KOPT-K1 (cell line): ENCODE data around the gene GRK7.
"Not testable (repeated sequence)": the region's sequence is repeated elsewhere in the genome, so short reads cannot be mapped to it uniquely, and the experiment has no call there.

ENCODE experiments used
- H3K27ac ChIP-seq: fragments of 200-600 bp; sonication (generic); 2 replicates; pipeline ENCODE4 v1.5.1; 2016; ENCODE audit warnings: antibody characterized with exemption, mild to moderate bottlenecking, low read depth, low read length; ENCODE audit not compliant: poor library complexity, severe bottlenecking
- H3K36me3 ChIP-seq: fragments of 200-600 bp; sonication (generic); 2 replicates; pipeline ENCODE4 v1.5.1; 2017; ENCODE audit warnings: antibody characterized with exemption, mild to moderate bottlenecking, low read length, moderate library complexity; ENCODE audit not compliant: insufficient read depth
- H3K9me3 ChIP-seq: fragments of 200-600 bp; sonication (generic); 2 replicates; pipeline ENCODE4 v1.5.1; 2017; ENCODE audit warnings: antibody characterized with exemption, low read length, mild to moderate bottlenecking; ENCODE audit not compliant: insufficient read depth, poor library complexity, severe bottlenecking

Gene GRK7

DNA sequence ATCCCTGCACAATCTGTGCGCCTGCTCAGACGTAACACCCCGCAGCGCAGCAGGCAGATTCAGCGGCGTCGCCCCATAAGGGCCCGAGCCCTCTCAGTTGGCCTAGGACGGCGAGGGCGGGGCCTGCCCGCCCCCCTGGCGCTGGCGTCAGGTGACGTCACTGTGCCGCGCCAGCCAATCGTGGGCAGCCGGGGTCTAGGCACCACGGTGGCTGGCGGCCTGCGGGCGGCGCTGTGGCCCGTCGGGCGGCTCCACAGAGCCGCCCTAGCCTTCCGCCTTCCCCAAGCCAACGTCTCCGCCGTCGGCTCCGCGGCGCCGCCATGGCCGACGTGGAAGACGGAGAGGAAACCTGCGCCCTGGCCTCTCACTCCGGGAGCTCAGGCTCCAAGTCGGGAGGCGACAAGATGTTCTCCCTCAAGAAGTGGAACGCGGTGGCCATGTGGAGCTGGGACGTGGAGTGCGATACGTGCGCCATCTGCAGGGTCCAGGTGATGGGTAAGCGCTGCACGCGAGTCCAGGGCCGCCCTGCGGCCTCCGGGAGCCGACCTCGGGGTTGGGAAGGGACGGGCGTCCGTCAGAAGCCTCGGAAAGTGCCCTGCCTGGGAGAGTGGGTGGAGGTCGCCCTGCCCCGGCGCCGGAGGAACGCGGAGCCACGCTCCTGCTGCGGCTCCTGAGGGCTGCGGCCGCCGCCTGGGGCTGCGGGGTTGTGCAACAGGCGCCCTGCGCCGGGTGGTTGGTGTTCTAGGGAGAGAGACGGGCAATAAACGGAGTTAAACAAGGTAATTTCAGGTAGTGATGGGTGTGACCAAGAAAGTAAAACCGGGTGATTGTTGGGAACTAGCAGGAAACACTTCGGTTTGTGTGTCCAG, 25.0 kb upstream of the GRK7 start, which contains the start of gene RNF7:
Gene RNF7 (plus strand): TSS at position 277 of the 869 bp plus-strand sequence. CDS start 44 bp downstream, at position 321.
- H3K27ac ChIP-seq = peak within 1 kb of the TSS; percentile 83
- H3K36me3 ChIP-seq = peaks cover 29% of the 10 kb centered on the region
- H3K9me3 ChIP-seq = no peaks in the 10 kb centered on the region

DNA sequence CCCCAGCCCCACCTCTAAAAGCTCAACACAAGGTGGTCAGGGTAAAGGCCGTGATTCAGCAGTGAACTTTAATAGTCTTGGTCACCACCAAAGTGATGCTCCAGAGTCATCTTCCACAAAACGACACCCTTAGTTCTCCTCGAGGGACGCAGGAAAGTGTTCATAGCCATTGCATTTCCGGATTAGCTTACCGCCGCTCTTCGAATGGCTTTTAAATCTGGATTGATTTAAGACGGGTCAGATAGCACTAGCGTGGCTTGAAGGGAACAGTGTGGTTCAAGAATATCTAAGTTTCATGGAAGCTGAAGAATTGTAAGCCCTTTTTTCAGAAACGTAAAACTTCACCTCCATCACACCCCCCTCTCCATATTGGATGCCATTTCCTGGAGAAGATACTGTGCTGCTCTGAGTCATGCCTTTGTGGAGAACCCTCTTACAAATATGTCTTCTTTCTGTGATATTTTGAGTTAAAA, 24.3 kb upstream of the GRK7 start:
- H3K36me3 ChIP-seq = peaks cover 35% of the 10 kb centered on the region
- peak overlapping the region; percentile 83 for H3K27ac ChIP-seq
- no peaks in the 10 kb centered on the region for H3K9me3 ChIP-seq

DNA sequence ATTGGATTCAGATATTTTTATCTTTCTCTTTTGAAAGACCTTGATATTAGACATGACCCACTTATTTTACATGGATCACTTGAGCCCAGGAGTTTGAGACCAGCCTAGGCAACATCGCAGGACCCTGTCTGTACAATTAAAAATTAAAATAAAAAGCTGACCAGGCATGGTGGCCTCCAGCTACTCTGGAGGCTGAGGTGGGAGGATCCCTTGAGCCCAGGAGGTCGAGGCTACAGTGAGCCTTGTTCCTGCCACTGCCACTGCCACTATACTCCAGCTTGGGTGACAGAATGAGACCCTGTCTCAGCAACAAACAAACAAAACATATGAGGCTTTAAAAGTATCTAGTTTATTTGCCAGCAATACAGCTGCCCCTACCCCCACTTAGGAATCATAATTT, 23.5 kb upstream of the GRK7 start:
- peak overlapping the region; percentile 83 for H3K27ac ChIP-seq
- H3K36me3 ChIP-seq = peaks cover 43% of the 10 kb centered on the region
- no peaks in the 10 kb centered on the region for H3K9me3 ChIP-seq

DNA sequence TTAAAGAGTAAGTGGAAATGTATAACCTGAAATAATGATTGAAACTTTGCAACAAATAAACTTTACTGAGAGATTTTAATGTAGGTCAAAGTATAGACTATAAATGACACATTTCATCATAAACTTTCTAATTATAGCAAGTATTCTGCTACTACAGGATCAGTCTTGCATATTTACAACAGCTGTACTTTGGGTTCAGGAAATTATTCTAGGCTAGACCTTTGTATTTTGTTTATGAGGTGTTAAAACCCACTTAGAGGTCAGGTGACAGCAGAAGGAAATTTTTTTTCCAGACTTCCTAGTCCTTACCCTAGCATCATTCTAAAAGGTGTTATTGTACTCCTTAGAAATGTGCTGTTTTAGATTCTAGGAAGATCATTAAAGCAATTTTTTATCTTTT, 22.9 kb upstream of the GRK7 start:
- no peak overlapping the region for H3K27ac ChIP-seq
- peaks cover 49% of the 10 kb centered on the region for H3K36me3 ChIP-seq
- H3K9me3 ChIP-seq = no peaks in the 10 kb centered on the region

DNA sequence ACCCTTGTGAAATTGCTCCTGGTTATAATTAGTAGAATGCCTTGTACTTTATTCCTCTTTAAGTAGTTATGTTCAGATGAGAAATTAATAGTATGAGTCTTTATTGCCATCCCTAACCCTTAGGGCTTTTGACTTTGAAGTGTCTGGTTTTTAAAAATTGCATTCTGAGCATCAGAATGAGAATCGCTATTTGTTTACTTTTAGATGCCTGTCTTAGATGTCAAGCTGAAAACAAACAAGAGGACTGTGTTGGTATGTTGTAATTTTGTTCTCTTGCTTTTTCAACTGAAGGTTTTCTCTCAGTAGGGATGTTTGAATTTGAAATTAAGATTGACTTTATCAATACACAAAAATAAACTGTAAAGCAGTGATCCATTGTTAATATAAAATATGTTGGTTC, 19.9 kb upstream of the GRK7 start:
- Histone ChIP-seq H3K9me3 (no peaks in the 10 kb centered on the region), H3K36me3 (peaks cover 79% of the 10 kb centered on the region), H3K27ac (no peak overlapping the region)

DNA sequence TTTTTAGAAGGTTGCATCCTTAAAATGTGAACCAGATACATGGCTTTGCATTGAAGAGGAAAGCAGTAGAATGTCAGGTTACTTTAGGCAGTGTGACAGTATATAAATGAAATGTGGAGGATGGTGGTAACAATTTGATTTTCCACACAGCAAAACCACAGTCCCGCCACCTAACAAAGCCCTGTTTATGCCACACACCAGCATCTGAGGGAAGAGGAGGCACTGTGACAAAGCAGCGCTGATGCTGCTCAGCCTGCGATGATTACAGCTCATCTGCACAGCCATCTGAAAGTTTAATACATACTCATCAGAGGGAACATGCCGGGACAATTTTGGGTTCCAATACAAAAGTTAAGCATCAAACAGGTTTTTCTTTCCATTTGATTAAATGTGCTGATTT, 16.2 kb upstream of the GRK7 start:
- Histone ChIP-seq H3K36me3 (peaks cover 88% of the 10 kb centered on the region), H3K9me3 (no peaks in the 10 kb centered on the region), H3K27ac (no peak overlapping the region)

DNA sequence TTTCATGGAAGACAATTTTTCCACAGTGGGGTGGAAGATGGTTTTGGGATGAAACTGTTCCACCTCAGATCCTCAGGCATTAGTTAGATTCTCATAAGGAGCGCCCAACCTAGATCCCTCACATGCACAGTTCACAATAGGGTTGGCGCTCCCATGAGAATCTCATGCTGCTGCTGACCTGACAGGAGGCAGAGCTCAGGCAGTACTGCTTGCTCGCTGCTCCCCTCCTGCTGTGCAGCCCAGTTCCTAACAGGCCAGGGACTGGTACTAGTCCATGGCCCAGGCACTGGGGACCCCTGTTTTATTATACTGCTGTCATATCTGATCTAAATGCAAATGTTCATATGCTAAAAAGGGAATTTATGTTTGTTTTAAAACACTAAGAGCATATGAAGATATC, 9.8 kb upstream of the GRK7 start:
- no peaks in the 10 kb centered on the region for H3K9me3 ChIP-seq
- H3K36me3 ChIP-seq = peaks cover 31% of the 10 kb centered on the region
- no peak overlapping the region for H3K27ac ChIP-seq

DNA sequence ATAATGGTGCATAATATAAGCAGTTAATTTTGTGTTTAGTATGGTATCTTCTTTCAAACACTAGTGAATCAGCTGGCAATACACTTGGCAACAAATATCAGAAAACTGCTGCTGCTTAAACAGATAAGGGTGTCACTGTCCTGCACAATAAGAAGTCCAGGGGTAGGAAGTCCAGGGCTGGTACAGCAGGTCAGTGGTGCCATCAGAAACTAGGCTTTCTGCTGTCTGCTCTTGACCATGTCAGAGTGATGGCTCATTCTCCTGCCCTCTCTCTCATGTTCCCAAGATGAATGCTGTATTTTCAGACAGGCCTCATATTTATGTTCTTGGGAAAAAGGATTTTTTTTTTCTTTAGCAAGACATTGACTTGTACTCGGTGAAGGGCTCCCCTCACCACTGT, 9.2 kb upstream of the GRK7 start:
- H3K27ac ChIP-seq = no peak overlapping the region
- peaks cover 25% of the 10 kb centered on the region for H3K36me3 ChIP-seq
- no peaks in the 10 kb centered on the region for H3K9me3 ChIP-seq

DNA sequence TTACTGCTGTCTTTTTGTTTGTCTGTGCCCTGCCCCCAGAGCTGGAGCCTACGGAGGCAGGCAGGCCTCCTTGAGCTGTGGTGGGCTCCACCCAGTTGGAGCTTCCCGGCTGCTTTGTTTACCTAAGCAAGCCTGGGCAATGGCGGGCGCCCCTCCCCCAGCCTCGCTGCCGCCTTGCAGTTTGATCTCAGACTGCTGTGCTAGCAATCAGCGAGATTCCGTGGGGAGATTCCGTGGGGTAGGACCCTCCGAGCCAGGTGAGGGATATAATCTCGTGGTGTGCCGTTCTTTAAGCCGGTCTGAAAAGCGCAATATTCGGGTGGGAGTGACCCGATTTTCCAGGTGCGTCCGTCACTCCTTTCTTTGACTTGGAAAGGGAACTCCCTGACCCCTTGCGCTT, 656 bp upstream of the GRK7 start:
- H3K36me3 ChIP-seq, H3K27ac ChIP-seq, H3K9me3 ChIP-seq: not testable (repeated sequence)

DNA sequence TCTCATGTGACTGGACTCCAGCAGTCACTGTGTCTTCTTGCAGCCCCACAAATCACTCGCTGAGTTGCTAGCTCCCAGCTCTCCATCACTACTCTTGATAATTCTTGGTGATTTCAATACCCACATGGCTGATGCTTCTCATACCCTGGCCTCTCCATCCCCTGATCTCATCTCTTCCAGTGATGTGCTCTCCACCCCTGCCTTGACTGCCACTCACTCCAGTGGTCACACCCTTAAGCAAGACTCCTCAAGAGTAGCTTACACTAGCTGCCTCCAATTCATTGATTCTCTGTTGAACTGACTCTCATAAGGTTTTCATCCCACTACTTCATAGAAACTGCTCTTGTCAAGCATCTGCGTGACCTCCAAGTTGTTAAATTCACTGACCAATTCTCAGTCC, 837 bp downstream of the GRK7 start:
- no peaks in the 10 kb centered on the region for H3K9me3 ChIP-seq
- H3K36me3 ChIP-seq = no peaks in the 10 kb centered on the region
- no peak overlapping the region for H3K27ac ChIP-seq

DNA sequence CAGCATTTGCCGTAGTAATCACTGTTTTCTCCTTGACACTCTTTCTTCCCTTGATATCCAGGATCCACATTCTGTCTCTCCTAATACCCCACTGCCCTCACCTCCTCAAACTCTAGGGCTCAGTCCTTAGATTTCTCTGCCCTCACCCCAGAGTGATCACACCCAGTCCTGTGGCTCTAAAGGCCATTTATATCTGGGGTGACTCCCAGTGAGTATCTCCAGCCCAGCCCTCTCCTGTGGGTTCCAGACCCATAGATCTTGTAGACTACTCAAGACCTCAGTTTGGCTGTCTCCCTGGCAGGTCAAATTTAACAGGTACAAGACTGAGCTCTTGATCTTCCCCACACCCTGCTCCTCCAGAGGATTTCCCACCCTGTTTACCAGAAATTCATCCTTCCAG, 1.3 kb downstream of the GRK7 start:
- H3K27ac ChIP-seq = no peak overlapping the region
- no peaks in the 10 kb centered on the region for H3K9me3 ChIP-seq
- H3K36me3 ChIP-seq = no peaks in the 10 kb centered on the region

DNA sequence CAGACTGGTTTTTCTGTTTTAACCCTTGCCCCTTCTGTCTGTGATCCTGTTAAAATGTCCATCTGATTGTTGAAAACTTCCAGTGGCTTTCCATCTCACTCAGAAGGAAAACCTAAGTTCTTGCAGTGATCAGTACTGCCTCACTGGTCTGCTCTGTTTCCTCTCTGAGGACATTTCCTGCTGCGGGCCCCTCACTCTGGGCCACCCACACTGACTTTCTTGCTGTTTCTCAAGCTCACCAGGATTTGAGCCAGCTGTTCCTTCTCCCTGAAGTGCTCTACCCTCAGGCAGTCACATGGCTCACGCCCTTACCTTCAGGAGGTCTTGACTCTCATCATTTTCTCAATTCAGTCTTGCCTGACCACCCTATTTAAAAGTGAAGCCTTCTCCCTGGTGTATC, 1.8 kb downstream of the GRK7 start:
- Histone ChIP-seq H3K27ac (no peak overlapping the region), H3K9me3 (no peaks in the 10 kb centered on the region), H3K36me3 (no peaks in the 10 kb centered on the region)

DNA sequence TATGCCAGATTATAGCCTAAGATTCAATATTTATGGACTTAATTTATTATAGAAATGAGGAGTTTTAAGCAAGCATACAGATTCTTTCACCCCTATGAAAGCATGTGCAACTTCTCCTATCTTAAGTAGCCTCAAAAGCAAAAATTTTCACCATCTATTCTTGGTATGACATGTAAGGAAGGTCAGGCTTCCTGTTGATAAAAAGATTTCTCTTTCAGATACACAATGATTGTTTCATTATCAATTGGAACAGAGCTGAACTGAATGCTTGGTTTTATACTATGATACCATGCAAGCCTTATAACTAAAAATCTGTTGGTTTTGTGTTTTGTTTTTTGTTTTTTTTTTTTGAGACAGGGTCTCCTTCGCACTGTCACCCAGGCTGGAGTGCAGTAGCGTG, 3.9 kb downstream of the GRK7 start:
- no peaks in the 10 kb centered on the region for H3K36me3 ChIP-seq
- H3K9me3 ChIP-seq = no peaks in the 10 kb centered on the region
- no peak overlapping the region for H3K27ac ChIP-seq

DNA sequence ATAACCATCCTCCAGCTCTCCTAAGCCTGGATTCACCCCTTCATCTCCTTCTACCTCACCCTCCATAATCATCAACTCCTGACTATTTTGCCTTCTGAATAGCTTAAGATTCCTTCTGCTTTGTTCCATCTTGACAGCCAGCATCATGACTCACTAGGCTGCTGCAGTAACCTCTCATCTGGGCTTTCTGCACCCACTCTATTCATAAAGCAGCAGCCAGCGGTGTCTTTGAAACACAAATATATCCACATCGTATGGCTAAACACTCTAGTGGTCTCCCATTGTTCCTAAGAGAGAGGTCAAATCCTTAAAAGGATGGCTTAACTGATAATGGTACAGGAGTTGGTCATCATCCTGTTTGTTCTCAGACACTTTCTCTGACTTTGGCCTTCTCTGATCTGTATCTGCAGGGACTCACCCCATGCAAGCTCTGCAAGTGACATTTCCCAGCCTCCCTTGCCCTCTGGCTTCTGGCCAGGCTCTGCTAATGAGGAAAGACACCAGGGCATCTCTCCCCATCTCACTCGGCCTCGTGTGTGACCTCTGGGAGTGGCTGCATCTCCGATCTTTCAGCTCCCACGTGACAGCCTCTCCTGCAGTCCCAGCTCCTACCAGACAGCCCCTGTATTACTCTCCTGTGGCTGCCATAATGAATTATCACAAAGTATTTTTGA, 6.2 kb downstream of the GRK7 start:
- H3K27ac ChIP-seq = no peak overlapping the region
- H3K36me3 ChIP-seq = no peaks in the 10 kb centered on the region
- H3K9me3 ChIP-seq = no peaks in the 10 kb centered on the region

DNA sequence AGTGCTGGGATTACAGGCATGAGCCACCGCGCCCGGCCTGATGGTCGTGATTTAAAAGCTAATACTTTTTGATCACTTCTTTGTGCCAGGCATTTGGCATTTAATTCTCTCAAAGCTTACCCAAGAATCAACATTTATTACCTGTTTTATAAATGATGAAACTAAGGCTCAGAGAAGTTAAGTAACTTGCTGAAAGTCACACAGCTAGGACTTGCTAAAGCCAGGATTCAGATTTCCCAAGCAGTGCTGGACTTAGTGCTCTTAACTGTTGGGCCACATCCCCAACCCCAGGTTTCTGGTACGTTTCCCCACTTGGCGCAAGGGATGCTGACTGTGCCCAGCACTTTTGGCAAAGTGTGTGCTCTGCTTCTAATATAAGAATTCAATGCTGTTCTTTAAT, 10.5 kb downstream of the GRK7 start:
- Histone ChIP-seq H3K27ac (no peak overlapping the region), H3K36me3 (no peaks in the 10 kb centered on the region), H3K9me3 (no peaks in the 10 kb centered on the region)

DNA sequence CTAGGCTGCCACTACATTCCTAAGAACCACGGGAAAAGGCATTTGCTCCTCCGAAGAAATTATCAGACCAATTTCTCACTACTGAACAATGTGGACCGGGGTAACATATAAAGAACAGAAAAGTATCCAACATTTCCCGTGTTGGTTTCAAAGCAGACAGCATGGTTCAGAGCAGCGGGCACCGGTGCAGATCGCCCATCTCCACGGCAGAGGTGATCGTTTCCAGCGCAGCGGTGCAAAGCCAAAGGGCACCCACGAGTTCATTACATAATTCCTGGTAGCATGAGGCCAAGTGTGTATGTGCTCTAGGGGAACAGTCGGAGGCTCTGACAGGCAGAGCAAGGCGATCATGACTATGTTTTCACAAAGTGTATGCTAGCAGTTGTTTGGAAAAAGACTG, 13.2 kb downstream of the GRK7 start:
- no peak overlapping the region for H3K27ac ChIP-seq
- no peaks in the 10 kb centered on the region for H3K9me3 ChIP-seq
- no peaks in the 10 kb centered on the region for H3K36me3 ChIP-seq
